GM04503 (cell line): ENCODE results near the gene BLOC1S4.
"Not testable (repeated sequence)": the region's sequence is repeated elsewhere in the genome, so short reads cannot be mapped to it uniquely, and the experiment has no call there.

ENCODE experiments used
- DNase-seq: peaks from one replicate; pipeline ENCODE4 v3.0.0-alpha.2; 2012; ENCODE audit warnings: low read depth

Gene BLOC1S4

GRCh38 chr4:6742507-6742906 is 26.5 kb downstream of the BLOC1S4 start:
- no peak for DNase-seq

- no peak for DNase-seq
Observed at GRCh38 chr4:6742989-6743388, 27.0 kb downstream of the BLOC1S4 start.

- no peak for DNase-seq
Observed at GRCh38 chr4:6746721-6747293, 30.8 kb downstream of the BLOC1S4 start.

- DNase-seq: no peak
Observed at GRCh38 chr4:6747294-6748051, 31.5 kb downstream of the BLOC1S4 start.

- DNase-seq: no peak
Observed at GRCh38 chr4:6748286-6748685, 32.3 kb downstream of the BLOC1S4 start.

GRCh38 chr4:6749340-6750171 is 33.6 kb downstream of the BLOC1S4 start:
- DNase-seq: no peak

GRCh38 chr4:6750286-6751221 is 34.6 kb downstream of the BLOC1S4 start:
- no peak for DNase-seq

- no peak for DNase-seq
Observed at GRCh38 chr4:6751611-6752485, 35.9 kb downstream of the BLOC1S4 start.

- no peak for DNase-seq
Observed at GRCh38 chr4:6752486-6752829, 36.5 kb downstream of the BLOC1S4 start.

- DNase-seq: no peak
Observed at GRCh38 chr4:6753103-6753560, 37.2 kb downstream of the BLOC1S4 start.

- DNase-seq: no peak
Observed at GRCh38 chr4:6753891-6754290, 37.9 kb downstream of the BLOC1S4 start.

GRCh38 chr4:6754481-6755087 is 38.6 kb downstream of the BLOC1S4 start:
- DNase-seq: no peak

GRCh38 chr4:6755088-6755753 is 39.2 kb downstream of the BLOC1S4 start:
- DNase-seq: no peak

- not testable (repeated sequence) for DNase-seq
Observed at GRCh38 chr4:6756345-6756744, 40.4 kb downstream of the BLOC1S4 start.

GRCh38 chr4:6758728-6759127 is 42.8 kb downstream of the BLOC1S4 start:
- no peak for DNase-seq

GRCh38 chr4:6760865-6761264 is 44.9 kb downstream of the BLOC1S4 start:
- DNase-seq: no peak

GRCh38 chr4:6761649-6762615 is 46.0 kb downstream of the BLOC1S4 start:
- no peak for DNase-seq

- no peak for DNase-seq
Observed at GRCh38 chr4:6763330-6763851, 47.4 kb downstream of the BLOC1S4 start.
